Urinary bladder (tissue), 4 donors: ENCODE results near the gene GAL3ST2. TPM values are rescaled to one million over a fixed set of nuclear protein-coding genes. Genes with fewer than 3 reads are reported as not detected.
"Not testable (repeated sequence)": the region's sequence is repeated elsewhere in the genome, so short reads cannot be mapped to it uniquely, and the experiment has no call there.

Experiments
- DNase-seq: peaks from one replicate; pipeline ENCODE4 v3.0.0-alpha.2; 2015; ENCODE audit errors: extremely low spot score
- H3K27ac ChIP-seq: one replicate; pipeline ENCODE4 v1.5.1; 2013; ENCODE audit warnings: low read depth, mild to moderate bottlenecking, moderate library complexity
- H3K36me3 ChIP-seq: one replicate; pipeline ENCODE4 v1.6.1; 2013; ENCODE audit warnings: mild to moderate bottlenecking, moderate library complexity; ENCODE audit not compliant: insufficient read depth
- H3K4me1 ChIP-seq: one replicate; pipeline ENCODE4 v1.6.1; 2013; ENCODE audit warnings: mild to moderate bottlenecking, moderate library complexity; ENCODE audit not compliant: insufficient read depth
- H3K4me3 ChIP-seq: one replicate; pipeline ENCODE4 v1.5.1; 2013; ENCODE audit warnings: low read depth, low read length
- WGBS: extraction: QIAGEN DNeasy Blood & Tissue Kit; methylation state at CpG from one replicate; pipeline ENCODE4 v1.1.7; 2013; 5-methylcytosine and 5-hydroxymethylcytosine counted together
- polyA plus RNA-seq: library from polyadenylated mRNA; stranded (reverse); fragments of 200-250 nt; gene quantifications from one replicate; pipeline ENCODE4 v1.2.3, GENCODE V29; 2013
- total RNA-seq: library from RNA; depleted of rRNA; stranded (reverse); fragments of >200 nt; gene quantifications from one replicate; pipeline ENCODE4 v1.2.3, GENCODE V29; 2014
- donor health status: healthy with polysubstance abuse.
- donor health status: healthy.

Gene GAL3ST2
- total and polyA plus RNA-seq, 2 donors = not detected

GRCh38 chr2:241815477-241816430 is 39.1 kb downstream of the GAL3ST2 start:
- no peaks in the 10 kb centered on the region for H3K36me3 ChIP-seq
- no peaks in the 10 kb centered on the region for H3K4me1 ChIP-seq
- WGBS = 82% methylated on average over 48 of the region's 48 CpGs
- H3K27ac ChIP-seq = no peak overlapping the region
- no peak for DNase-seq
- no peak overlapping the region for H3K4me3 ChIP-seq

- no peak for DNase-seq
- Histone ChIP-seq H3K36me3 (no peaks in the 10 kb centered on the region), H3K27ac (no peak overlapping the region), H3K4me1 (no peaks in the 10 kb centered on the region), H3K4me3 (no peak overlapping the region)
- 73% methylated on average over 33 of the region's 33 CpGs for WGBS
Measured at GRCh38 chr2:241816431-241817121, 40.0 kb downstream of the GAL3ST2 start.

- Histone ChIP-seq H3K27ac (no peak overlapping the region), H3K36me3 (no peaks in the 10 kb centered on the region), H3K4me1 (no peaks in the 10 kb centered on the region), H3K4me3 (no peak overlapping the region)
- 47% methylated on average over 16 of the region's 16 CpGs for WGBS
- no peak for DNase-seq
Measured at GRCh38 chr2:241817126-241817820, 40.7 kb downstream of the GAL3ST2 start.

GRCh38 chr2:241817821-241818215 is 41.2 kb downstream of the GAL3ST2 start:
- not testable (repeated sequence) for H3K36me3 ChIP-seq, DNase-seq, H3K27ac ChIP-seq, H3K4me1 ChIP-seq, H3K4me3 ChIP-seq
- 82% methylated on average over 10 of the region's 10 CpGs for WGBS

GRCh38 chr2:241818229-241818942 is 41.8 kb downstream of the GAL3ST2 start:
- Histone ChIP-seq H3K27ac (no peak overlapping the region), H3K4me3 (no peak overlapping the region), H3K4me1 (no peaks in the 10 kb centered on the region), H3K36me3 (no peaks in the 10 kb centered on the region)
- WGBS = 80% methylated on average over 25 of the region's 25 CpGs
- no peak for DNase-seq

GRCh38 chr2:241818943-241819270 is 42.3 kb downstream of the GAL3ST2 start:
- 70% methylated on average over 10 of the region's 10 CpGs for WGBS
- Histone ChIP-seq H3K27ac (no peak overlapping the region), H3K36me3 (no peaks in the 10 kb centered on the region), H3K4me1 (no peaks in the 10 kb centered on the region), H3K4me3 (no peak overlapping the region)
- no peak for DNase-seq

- H3K4me1 ChIP-seq, H3K27ac ChIP-seq, H3K4me3 ChIP-seq, H3K36me3 ChIP-seq, DNase-seq: not testable (repeated sequence)
- WGBS = 87% methylated on average over 27 of the region's 27 CpGs
Measured at GRCh38 chr2:241819947-241820624, 43.5 kb downstream of the GAL3ST2 start.

GRCh38 chr2:241820625-241821384 is 44.2 kb downstream of the GAL3ST2 start:
- Histone ChIP-seq H3K4me3 (no peak overlapping the region), H3K27ac (no peak overlapping the region), H3K4me1 (no peaks in the 10 kb centered on the region), H3K36me3 (no peaks in the 10 kb centered on the region)
- no peak for DNase-seq
- 84% methylated on average over 31 of the region's 31 CpGs for WGBS

GRCh38 chr2:241821460-241822263 is 45.0 kb downstream of the GAL3ST2 start:
- H3K4me3 ChIP-seq = no peak overlapping the region
- H3K27ac ChIP-seq = no peak overlapping the region
- 73% methylated on average over 28 of the region's 28 CpGs for WGBS
- H3K36me3 ChIP-seq = no peaks in the 10 kb centered on the region
- no peak for DNase-seq
- H3K4me1 ChIP-seq = no peaks in the 10 kb centered on the region

- Histone ChIP-seq H3K4me1 (no peaks in the 10 kb centered on the region), H3K36me3 (no peaks in the 10 kb centered on the region), H3K27ac (no peak overlapping the region), H3K4me3 (no peak overlapping the region)
- no peak for DNase-seq
- WGBS = 79% methylated on average over 14 of the region's 14 CpGs
Measured at GRCh38 chr2:241822264-241822623, 45.6 kb downstream of the GAL3ST2 start.

GRCh38 chr2:241823531-241824437 is 47.2 kb downstream of the GAL3ST2 start:
- not testable (repeated sequence) for DNase-seq

More at GRCh38 chr2:241823531-241824437, 47.2 kb downstream of the GAL3ST2 start:
- H3K4me1 ChIP-seq, H3K27ac ChIP-seq, H3K4me3 ChIP-seq, H3K36me3 ChIP-seq: not testable (repeated sequence)
- 87% methylated on average over 45 of the region's 45 CpGs for WGBS
